Hepatic stellate cell (primary cell): ENCODE measurements around the gene OR10AD1.
"Not testable (repeated sequence)": the region's sequence is repeated elsewhere in the genome, so short reads cannot be mapped to it uniquely, and the experiment has no call there.

ENCODE experiments used
- DNase-seq: peaks from one replicate; pipeline ENCODE4 v3.0.0; 2011; ENCODE audit warnings: low spot score

Gene OR10AD1

DNA sequence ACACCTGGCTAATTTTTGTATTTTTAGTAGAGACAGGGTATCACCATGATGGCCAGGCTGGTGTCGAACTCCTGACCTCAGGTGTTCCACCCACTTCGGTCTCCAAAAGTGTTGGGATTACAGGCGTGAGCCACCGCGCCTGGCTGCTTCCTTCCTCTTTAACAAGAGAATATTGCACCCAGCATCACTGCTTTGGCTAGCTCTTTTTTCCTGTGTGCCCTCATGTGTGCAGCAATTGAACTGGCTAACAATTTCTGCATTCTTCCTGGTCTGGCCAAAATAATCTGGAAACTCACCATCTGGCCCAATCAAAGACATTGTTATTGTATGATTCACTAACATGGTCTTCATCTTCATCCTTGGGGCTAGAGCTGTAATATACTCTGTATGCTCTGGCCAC lies 43.0 kb downstream of the OR10AD1 start:
- DNase-seq: no peak

GRCh38 chr12:48157889-48158370 lies 45.2 kb downstream of the OR10AD1 start:
- DNase-seq: no peak

DNA sequence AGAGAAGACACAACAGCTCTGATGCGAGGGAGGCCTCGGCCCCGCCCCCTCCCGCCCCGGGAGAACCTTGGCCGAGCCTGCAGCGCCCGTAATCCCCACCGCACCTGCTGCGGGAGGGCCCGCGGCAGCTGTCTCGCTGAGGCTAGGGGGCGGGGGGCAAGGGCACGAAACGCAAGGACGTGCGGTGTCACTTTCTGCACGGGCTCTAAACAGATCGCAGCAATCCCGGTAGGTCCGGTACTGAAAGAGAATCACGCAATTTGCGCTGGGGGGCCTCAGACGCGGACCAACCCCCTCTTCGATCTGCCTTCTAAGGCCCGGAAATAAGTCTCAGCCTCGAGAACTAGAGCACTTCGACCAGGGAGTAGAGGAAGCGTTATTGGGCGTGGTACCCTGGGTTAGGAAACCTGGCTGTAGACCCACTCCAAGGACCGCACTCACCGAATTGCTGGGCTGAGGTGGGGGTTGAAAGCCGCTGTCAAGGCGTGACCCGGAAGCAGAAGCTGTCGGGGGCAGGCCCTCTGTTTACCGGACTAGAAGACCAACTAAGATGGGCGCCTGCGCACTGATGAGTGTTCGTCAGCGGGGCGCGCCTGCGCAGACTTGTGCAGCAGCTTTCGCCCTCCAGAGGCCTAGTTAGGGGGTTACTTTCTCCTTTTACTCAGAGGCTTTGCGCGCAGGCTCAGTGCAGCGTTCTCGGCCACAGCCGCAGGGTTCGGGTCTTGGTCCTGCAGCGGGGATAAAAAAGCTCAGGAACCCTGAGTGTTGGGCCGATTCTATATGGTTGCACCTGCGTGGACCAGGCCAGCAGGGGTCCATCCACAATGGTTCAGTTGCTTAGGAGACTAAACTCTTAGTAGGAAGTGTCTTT lies 45.8 kb downstream of the OR10AD1 start, which contains the start of gene ASB8:
TSS of gene ASB8 (minus strand) at position 498 of the 871 bp plus-strand sequence. CDS start 4,019 bp downstream, outside the sequence.
- DNase-seq: peak; percentile 96

- DNase-seq: peak; percentile 8
Observed at GRCh38 chr12:48156652-48157017, 46.5 kb downstream of the OR10AD1 start.

- not testable (repeated sequence) for DNase-seq
Observed at GRCh38 chr12:48155786-48156185, 47.3 kb downstream of the OR10AD1 start.
